HepG2 (cell line): ENCODE data around the gene MILR1. TPM values are rescaled to one million over a fixed set of nuclear protein-coding genes. Genes with fewer than 3 reads are reported as not detected.

Source experiments
- CBFB ChIP-seq: sonication (generic); formaldehyde crosslinking; IDR thresholded peaks from 2 replicates; pipeline ENCODE4 v1.4.0; 2020; ENCODE audit warnings: missing genetic modification reagents
- CREM ChIP-seq, 2 experiments: sonication (generic) in 1 of 2; formaldehyde crosslinking in 1 of 2; IDR thresholded peaks; 2 replicates each; pipeline versions ENCODE4 v1.4.0 to v1.6.1; 2016 to 2020; ENCODE audit warnings: antibody characterized with exemption in 1 of 2, mild to moderate bottlenecking in 1 of 2, missing genetic modification reagents in 1 of 2
- KDM4B ChIP-seq: sonication (generic); formaldehyde crosslinking; IDR thresholded peaks from 2 replicates; pipeline ENCODE4 v1.4.0; 2020; ENCODE audit warnings: missing genetic modification reagents
- MEIS1 ChIP-seq: sonication (generic); formaldehyde crosslinking; IDR thresholded peaks from 2 replicates; pipeline ENCODE4 v1.9.0; 2021; ENCODE audit warnings: mild to moderate bottlenecking, missing genetic modification reagents, moderate library complexity, borderline replicate concordance
- MTA1 ChIP-seq: sonication (generic); formaldehyde crosslinking; IDR thresholded peaks from 2 replicates; pipeline ENCODE4 v1.4.0; 2020; ENCODE audit warnings: missing genetic modification reagents, mild to moderate bottlenecking, borderline replicate concordance
- PAX8 ChIP-seq: sonication (generic); formaldehyde crosslinking; IDR thresholded peaks from 2 replicates; pipeline ENCODE4 v1.8.0; 2022; ENCODE audit warnings: mild to moderate bottlenecking, missing genetic modification reagents, borderline replicate concordance
- ZFP90 ChIP-seq: sonication (generic); formaldehyde crosslinking; IDR thresholded peaks from 2 replicates; pipeline ENCODE4 v1.8.0; 2022; ENCODE audit warnings: missing genetic modification reagents, mild to moderate bottlenecking, inconsistent platforms, borderline replicate concordance
- ZNF17 ChIP-seq: sonication (generic); formaldehyde crosslinking; IDR thresholded peaks from 2 replicates; pipeline ENCODE4 v1.5.0; 2020; ENCODE audit warnings: mild to moderate bottlenecking, missing genetic modification reagents
- ZNF333 ChIP-seq: sonication (generic); formaldehyde crosslinking; IDR thresholded peaks from 2 replicates; pipeline ENCODE4 v1.4.0; 2020; ENCODE audit warnings: mild to moderate bottlenecking, missing genetic modification reagents, borderline replicate concordance
- ZNF431 ChIP-seq: sonication (generic); formaldehyde crosslinking; IDR thresholded peaks from 2 replicates; pipeline ENCODE4 v1.9.0; 2022; ENCODE audit warnings: missing genetic modification reagents, low read depth, mild to moderate bottlenecking, borderline replicate concordance
- polyA plus RNA-seq, 8 experiments: library from polyadenylated mRNA; depleted of rRNA in 3 of 8; stranded (reverse) in 7 of 8; unstranded in 1 of 8; fragments of >200 nt; fragmentation: Illumina TruSeq in 4 of 8; extraction: Trizol in 4 of 8; gene quantifications; 2 replicates each; pipeline versions ENCODE4 v1.2.1 to v1.2.3, GENCODE V29; 2011 to 2016; ENCODE audit warnings: low read depth in 4 of 8, missing spikeins in 1 of 8, mixed read lengths in 1 of 8; ENCODE audit not compliant: insufficient read depth in 1 of 8
- total RNA-seq, 5 experiments: library from RNA; depleted of rRNA; stranded (reverse); fragments of >200 nt; fragmentation: Illumina TruSeq; extraction: Trizol; gene quantifications; 2 replicates each; pipeline ENCODE4 v1.2.3, GENCODE V29; 2016; ENCODE audit warnings: low read depth in 1 of 5
- TF ChIP-seq, protein P1 (sequence below): IDR thresholded peaks from 2 replicates; pipeline ENCODE4 v1.4.0; 2020; ENCODE audit warnings: mild to moderate bottlenecking, missing genetic modification reagents
- TF ChIP-seq, protein P2 (sequence below): sonication (generic); formaldehyde crosslinking; IDR thresholded peaks from 2 replicates; pipeline ENCODE4 v1.4.0; 2020; ENCODE audit warnings: missing genetic modification reagents, borderline replicate concordance

MILR1 gene
- total and polyA plus RNA-seq, 2 of the 13 experiments (the other 11 are each of a cell fraction or from before 2014, with no cell fraction given): 0.27 to 1.7 TPM

DNA sequence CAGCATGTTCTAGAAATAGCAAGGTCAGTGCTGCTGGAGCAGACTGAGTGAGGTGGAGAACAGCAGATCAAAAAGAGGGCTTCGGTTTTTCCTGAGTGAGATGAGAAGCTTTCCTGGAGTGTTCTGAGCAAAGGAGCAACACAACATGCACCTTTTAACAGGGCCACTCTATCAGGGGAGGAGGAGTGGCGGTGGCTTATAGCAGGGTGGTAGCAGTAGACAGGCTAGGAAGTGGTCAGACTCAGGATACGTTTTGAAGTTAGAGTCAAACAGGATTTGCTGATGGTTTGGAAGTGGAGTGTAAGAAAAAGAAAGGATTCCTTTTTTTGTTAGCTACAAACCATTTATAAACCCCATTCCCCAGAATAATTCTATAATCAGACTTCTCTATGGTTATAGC, 35.5 kb downstream of the MILR1 start (continued):
- TF ChIP-seq, protein P1, sequence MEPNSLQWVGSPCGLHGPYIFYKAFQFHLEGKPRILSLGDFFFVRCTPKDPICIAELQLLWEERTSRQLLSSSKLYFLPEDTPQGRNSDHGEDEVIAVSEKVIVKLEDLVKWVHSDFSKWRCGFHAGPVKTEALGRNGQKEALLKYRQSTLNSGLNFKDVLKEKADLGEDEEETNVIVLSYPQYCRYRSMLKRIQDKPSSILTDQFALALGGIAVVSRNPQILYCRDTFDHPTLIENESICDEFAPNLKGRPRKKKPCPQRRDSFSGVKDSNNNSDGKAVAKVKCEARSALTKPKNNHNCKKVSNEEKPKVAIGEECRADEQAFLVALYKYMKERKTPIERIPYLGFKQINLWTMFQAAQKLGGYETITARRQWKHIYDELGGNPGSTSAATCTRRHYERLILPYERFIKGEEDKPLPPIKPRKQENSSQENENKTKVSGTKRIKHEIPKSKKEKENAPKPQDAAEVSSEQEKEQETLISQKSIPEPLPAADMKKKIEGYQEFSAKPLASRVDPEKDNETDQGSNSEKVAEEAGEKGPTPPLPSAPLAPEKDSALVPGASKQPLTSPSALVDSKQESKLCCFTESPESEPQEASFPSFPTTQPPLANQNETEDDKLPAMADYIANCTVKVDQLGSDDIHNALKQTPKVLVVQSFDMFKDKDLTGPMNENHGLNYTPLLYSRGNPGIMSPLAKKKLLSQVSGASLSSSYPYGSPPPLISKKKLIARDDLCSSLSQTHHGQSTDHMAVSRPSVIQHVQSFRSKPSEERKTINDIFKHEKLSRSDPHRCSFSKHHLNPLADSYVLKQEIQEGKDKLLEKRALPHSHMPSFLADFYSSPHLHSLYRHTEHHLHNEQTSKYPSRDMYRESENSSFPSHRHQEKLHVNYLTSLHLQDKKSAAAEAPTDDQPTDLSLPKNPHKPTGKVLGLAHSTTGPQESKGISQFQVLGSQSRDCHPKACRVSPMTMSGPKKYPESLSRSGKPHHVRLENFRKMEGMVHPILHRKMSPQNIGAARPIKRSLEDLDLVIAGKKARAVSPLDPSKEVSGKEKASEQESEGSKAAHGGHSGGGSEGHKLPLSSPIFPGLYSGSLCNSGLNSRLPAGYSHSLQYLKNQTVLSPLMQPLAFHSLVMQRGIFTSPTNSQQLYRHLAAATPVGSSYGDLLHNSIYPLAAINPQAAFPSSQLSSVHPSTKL (CRISPR knock-in tag): no peak
- no peak for TF ChIP-seq PAX8
- TF ChIP-seq CREM (IDR thresholded peaks at IDR 0.05): no peak
- no peak for TF ChIP-seq CREM (CRISPR knock-in tag; IDR thresholded peaks at IDR 0.05)
- no peak for TF ChIP-seq ZNF431 (CRISPR knock-in tag)
- no peak for TF ChIP-seq MEIS1 (CRISPR knock-in tag)
- TF ChIP-seq, protein P2, sequence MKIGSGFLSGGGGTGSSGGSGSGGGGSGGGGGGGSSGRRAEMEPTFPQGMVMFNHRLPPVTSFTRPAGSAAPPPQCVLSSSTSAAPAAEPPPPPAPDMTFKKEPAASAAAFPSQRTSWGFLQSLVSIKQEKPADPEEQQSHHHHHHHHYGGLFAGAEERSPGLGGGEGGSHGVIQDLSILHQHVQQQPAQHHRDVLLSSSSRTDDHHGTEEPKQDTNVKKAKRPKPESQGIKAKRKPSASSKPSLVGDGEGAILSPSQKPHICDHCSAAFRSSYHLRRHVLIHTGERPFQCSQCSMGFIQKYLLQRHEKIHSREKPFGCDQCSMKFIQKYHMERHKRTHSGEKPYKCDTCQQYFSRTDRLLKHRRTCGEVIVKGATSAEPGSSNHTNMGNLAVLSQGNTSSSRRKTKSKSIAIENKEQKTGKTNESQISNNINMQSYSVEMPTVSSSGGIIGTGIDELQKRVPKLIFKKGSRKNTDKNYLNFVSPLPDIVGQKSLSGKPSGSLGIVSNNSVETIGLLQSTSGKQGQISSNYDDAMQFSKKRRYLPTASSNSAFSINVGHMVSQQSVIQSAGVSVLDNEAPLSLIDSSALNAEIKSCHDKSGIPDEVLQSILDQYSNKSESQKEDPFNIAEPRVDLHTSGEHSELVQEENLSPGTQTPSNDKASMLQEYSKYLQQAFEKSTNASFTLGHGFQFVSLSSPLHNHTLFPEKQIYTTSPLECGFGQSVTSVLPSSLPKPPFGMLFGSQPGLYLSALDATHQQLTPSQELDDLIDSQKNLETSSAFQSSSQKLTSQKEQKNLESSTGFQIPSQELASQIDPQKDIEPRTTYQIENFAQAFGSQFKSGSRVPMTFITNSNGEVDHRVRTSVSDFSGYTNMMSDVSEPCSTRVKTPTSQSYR (CRISPR knock-in tag): no peak
- no peak for TF ChIP-seq ZFP90 (CRISPR knock-in tag)
- no peak for TF ChIP-seq CBFB (CRISPR knock-in tag)
- no peak for TF ChIP-seq ZNF333
- TF ChIP-seq MTA1: no peak
- no peak for TF ChIP-seq KDM4B (CRISPR knock-in tag)
- TF ChIP-seq ZNF17 (CRISPR knock-in tag): no peak
- TF ChIP-seq, all 625 proteins: peak for 0
